Sciatic nerve (tissue), 2 donors: ENCODE data around the gene HCN2. TPM values are rescaled to one million over a fixed set of nuclear protein-coding genes. Genes with fewer than 3 reads are reported as not detected.

ENCODE experiments used
- ATAC-seq: fragments of 200-7000 bp; cut with Tn5 transposase; one replicate; pipeline ENCODE4 v1.9.1; 2020; ENCODE audit warnings: mild to moderate bottlenecking, moderate library complexity
- DNase-seq: peaks from one replicate; pipeline ENCODE4 v3.0.0-alpha.2; 2020; ENCODE audit warnings: low spot score
- intact Hi-C: fragments of 100-400 bp; cut with DNase I; formaldehyde crosslinking; loops from one replicate; pipeline ENCODE4 v1.14.2; 2022
- total RNA-seq: library from RNA; stranded (reverse); fragmentation: NEBNext Ultra II Directional; extraction: Animal tissue kit (Norgen Biotek cat#: 25700); gene quantifications from one replicate; pipeline ENCODE4 v1.2.1, GENCODE V29; 2021
- donor health status: DM: no; HTN: no; CAD: no.
- donor health status: DM: no; HTN: no; CAD: no.

Gene HCN2
- total RNA-seq, 1 donor from 2014 or later, result 0.27 TPM

GRCh38 chr19:658916-659839 is 69.5 kb downstream of the HCN2 start:
- ATAC-seq (no peak), DNase-seq (no peak)
- intact Hi-C loops, result no loop called here

- intact Hi-C loops, result no loop called here
- no peak for ATAC-seq
- no peak for DNase-seq
These were observed 71.2 kb downstream of the HCN2 start for GRCh38 chr19:660793-661426.

GRCh38 chr19:661427-662196 is 71.9 kb downstream of the HCN2 start:
- intact Hi-C loops, result no loop called here
- no peak for DNase-seq
- no peak for ATAC-seq

- no peak for DNase-seq
- intact Hi-C loops, result no loop called here
- no peak for ATAC-seq
These were observed 72.7 kb downstream of the HCN2 start for GRCh38 chr19:662207-662961.

- ATAC-seq (peak; percentile 88), DNase-seq (peak; percentile 95)
- intact Hi-C loops, result no loop called here
These were observed 73.4 kb downstream of the HCN2 start, which contains the start of gene RNF126 for GRCh38 chr19:662962-663681. RNF126 (minus strand) TSS chr19:663214; CDS start chr19:663121, 93 bp downstream.

GRCh38 chr19:663682-664117 is 74.0 kb downstream of the HCN2 start:
- peak; percentile 53 for ATAC-seq
- intact Hi-C loops, result loop anchor here (2.0 kb wide), 1 partner anchor 71 kb away; no protein-coding TSS in a partner anchor
- DNase-seq, result no peak

GRCh38 chr19:664913-665443 is 75.3 kb downstream of the HCN2 start:
- intact Hi-C loops, result loop anchor here (2.0 kb wide), 1 partner anchor 70 kb away; no protein-coding TSS in a partner anchor
- DNase-seq (peak; percentile 91), ATAC-seq (peak; percentile 65)

Other genes starting within 250 kb of the HCN2 start
- gene MIER2, start 245.1 kb upstream of the HCN2 start, total RNA-seq, result 24.5 TPM
- gene C2CD4C, start 180.7 kb upstream of the HCN2 start, total RNA-seq, result 2.8 TPM
- gene SHC2, start 128.8 kb upstream of the HCN2 start, total RNA-seq, result 31.6 TPM
- gene MADCAM1, start 93.4 kb upstream of the HCN2 start, total RNA-seq, result 1.1 TPM
- 18.5 TPM for gene TPGS1, start 82.4 kb upstream of the HCN2 start, total RNA-seq
- 40.2 TPM for gene CDC34, start 58.1 kb upstream of the HCN2 start, total RNA-seq
- gene GZMM, start 45.8 kb upstream of the HCN2 start, total RNA-seq, result 1.4 TPM
- gene BSG, start 17.3 kb upstream of the HCN2 start, total RNA-seq, result 246 TPM
- gene POLRMT, start 43.7 kb downstream of the HCN2 start, total RNA-seq, result 36.1 TPM
- gene FGF22, start 50.0 kb downstream of the HCN2 start, total RNA-seq, result 3.2 TPM
- gene RNF126, start 73.3 kb downstream of the HCN2 start, total RNA-seq, result 33.1 TPM
- gene FSTL3, start 86.5 kb downstream of the HCN2 start, total RNA-seq, result 108 TPM
- gene PRSS57, start 105.6 kb downstream of the HCN2 start, total RNA-seq, result not detected
- gene PALM, start 119.1 kb downstream of the HCN2 start, total RNA-seq, result 130 TPM
- gene MISP, start 161.2 kb downstream of the HCN2 start, total RNA-seq, result 0.45 TPM
- 217 TPM for gene PTBP1, start 207.6 kb downstream of the HCN2 start, total RNA-seq
- not detected for gene PLPPR3, start 232.1 kb downstream of the HCN2 start, total RNA-seq
- 1.9 TPM for gene AZU1, start 238.0 kb downstream of the HCN2 start, total RNA-seq